ENCODE results near the gene MOB2. TPM values are rescaled to one million over a fixed set of nuclear protein-coding genes. Genes with fewer than 3 reads are reported as not detected.

The MOB2 gene
- 26.2 and 26.6 TPM in 2 replicates for polyA plus RNA-seq (2014; cell fraction: cytosol; rRNA removed)
- 55.1 and 72.1 TPM in 2 replicates for polyA plus RNA-seq (2014; cell fraction: nucleus; rRNA removed)

GRCh38 chr11:1486054-1486825 is at the start of gene MOB2:
Gene MOB2, minus strand, starts transcription at chr11:1486779. Its CDS starts 223 bp downstream, at chr11:1486556.
- no peak for DNase-seq (ENCODE audit: low spot score)

DNA sequence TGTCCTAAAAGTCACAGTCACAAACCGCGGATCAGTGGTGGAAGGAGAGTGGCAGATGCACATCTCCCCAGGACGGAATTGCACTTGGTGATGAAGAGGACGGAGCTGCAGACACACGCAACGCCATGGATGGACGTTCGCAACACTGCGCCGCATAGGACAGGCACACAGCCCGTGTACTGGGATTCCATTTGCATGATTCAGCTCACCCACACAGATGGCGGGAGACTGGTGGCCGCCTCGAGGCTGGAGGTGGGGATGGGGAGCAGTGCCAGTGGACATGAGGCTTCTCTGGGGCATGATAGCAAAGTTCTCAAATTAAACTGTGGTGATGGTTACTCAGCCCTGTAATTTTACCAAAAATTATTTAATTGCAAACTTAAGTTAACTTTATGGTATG is 48.1 kb upstream of the MOB2 start:
- DNase-seq (ENCODE audit: low spot score), result no peak

- DNase-seq (ENCODE audit: low spot score), result no peak
These were observed 47.6 kb upstream of the MOB2 start for GRCh38 chr11:1534171-1534570.

- no peak for DNase-seq (ENCODE audit: low spot score)
These were observed 46.8 kb upstream of the MOB2 start for GRCh38 chr11:1533342-1533725.

- no peak for DNase-seq (ENCODE audit: low spot score)
These were observed 46.2 kb upstream of the MOB2 start for GRCh38 chr11:1532606-1533341.

- DNase-seq (ENCODE audit: low spot score), result no peak
These were observed 45.5 kb upstream of the MOB2 start for GRCh38 chr11:1532014-1532586.

DNA sequence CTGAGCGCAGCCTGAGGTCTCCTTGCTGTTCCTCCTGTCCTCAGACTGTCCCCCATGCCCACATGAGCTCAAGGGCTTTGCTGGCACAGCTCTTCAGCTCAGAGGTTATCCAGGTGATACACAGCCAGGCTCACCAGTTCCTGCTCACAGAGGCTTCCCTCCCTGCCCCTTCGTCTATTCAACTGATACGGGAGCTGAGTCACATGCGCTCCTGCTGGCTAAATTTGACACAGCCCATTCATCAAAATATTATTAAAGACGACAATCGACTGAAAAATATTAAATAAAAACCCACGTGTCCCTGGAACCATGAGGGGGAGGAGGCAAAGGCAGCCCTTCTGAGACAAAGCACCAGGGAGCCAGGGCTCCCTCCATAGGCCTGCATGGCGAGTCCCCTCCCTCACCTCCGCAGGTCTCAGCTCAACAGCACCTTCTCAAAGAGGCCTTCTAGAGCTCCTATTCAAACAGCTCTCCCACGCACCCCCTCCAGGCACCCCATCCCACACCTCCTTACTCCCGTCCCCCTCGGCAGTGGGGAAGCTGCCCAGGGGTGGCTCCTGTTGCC is 45.0 kb upstream of the MOB2 start:
- no peak for DNase-seq (ENCODE audit: low spot score)

- DNase-seq (ENCODE audit: low spot score), result no peak
These were observed 44.3 kb upstream of the MOB2 start for GRCh38 chr11:1530686-1531448.

GRCh38 chr11:1529774-1530173 is 43.2 kb upstream of the MOB2 start:
- DNase-seq (ENCODE audit: low spot score), result no peak

GRCh38 chr11:1529286-1529685 is 42.7 kb upstream of the MOB2 start:
- no peak for DNase-seq (ENCODE audit: low spot score)

GRCh38 chr11:1528710-1529109 is 42.1 kb upstream of the MOB2 start:
- DNase-seq (ENCODE audit: low spot score), result no peak

DNA sequence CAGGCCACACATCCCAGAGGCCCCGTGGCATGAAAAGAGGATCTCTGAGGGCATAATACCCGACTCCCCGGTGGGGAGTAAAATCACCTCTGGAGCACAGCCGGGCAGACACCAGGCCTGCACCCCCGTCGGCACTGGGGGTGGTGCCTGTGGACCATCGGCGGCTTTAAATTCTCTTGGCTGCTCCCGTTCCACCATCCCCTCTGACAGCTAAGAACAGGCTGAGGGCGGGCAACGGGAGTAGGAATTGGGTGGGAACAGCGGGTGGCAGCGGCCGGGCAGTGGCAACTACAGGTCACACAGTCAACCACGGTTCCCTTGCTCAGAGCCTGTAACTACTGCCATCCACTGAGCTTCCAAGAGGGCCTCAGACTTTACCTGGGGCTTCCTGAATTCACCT is 40.2 kb upstream of the MOB2 start:
- no peak for DNase-seq (ENCODE audit: low spot score)

DNA sequence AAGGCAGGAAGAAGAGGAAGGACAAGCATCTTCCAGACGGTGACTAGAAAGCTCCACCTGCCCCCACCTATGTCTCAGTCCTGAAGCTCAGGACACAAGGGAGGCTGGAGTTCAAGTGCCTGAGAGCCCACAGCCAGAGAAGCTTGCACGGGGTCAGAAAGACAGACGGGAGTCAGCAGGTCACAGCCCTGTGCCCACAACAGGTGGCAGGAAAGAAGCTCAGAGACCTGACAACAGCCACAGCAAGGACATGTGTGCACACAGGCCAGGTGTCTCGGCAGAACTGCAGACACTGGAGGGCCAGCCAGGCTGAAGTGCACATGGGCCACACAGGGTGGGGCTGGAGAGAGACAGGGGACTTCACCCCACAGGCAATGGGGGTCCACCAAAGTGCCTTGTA is 37.2 kb upstream of the MOB2 start:
- no peak for DNase-seq (ENCODE audit: low spot score)

GRCh38 chr11:1523077-1523476 is 36.5 kb upstream of the MOB2 start:
- no peak for DNase-seq (ENCODE audit: low spot score)

GRCh38 chr11:1522081-1522424 is 35.5 kb upstream of the MOB2 start:
- DNase-seq (ENCODE audit: low spot score), result no peak

DNA sequence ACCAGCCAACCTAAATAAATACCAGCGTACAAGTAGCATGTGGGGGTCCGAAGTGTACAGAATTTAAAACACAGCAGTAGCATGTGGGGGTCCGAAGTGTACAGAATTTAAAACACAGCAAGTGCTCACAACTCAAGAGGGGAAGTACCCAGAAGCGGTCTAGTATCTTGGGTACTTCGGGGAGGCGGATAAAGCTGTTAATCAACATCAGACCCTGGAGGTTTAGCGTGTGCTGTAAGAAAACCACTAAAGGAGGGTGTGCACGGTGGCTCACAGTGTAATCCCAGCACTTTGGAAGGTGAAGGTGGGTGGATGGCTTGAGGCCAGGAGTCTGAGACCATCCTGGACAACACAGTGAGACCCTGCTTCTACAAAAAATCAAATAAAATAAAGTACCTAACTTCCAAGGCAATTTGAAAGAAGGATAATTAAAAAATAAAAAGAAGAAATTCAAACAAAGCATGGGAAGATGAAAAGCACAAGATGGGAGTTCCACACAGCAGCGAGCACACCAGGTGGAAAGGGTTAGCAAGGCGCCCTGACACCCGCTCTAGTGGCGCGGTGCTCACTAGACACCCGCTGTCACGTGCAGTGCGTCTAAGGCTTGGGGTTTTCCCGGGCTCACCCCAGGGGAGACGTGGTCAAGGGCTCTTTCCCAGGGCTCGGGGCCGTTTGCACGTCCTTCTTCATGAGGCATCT is 35.0 kb upstream of the MOB2 start:
- DNase-seq (ENCODE audit: low spot score), result no peak

DNA sequence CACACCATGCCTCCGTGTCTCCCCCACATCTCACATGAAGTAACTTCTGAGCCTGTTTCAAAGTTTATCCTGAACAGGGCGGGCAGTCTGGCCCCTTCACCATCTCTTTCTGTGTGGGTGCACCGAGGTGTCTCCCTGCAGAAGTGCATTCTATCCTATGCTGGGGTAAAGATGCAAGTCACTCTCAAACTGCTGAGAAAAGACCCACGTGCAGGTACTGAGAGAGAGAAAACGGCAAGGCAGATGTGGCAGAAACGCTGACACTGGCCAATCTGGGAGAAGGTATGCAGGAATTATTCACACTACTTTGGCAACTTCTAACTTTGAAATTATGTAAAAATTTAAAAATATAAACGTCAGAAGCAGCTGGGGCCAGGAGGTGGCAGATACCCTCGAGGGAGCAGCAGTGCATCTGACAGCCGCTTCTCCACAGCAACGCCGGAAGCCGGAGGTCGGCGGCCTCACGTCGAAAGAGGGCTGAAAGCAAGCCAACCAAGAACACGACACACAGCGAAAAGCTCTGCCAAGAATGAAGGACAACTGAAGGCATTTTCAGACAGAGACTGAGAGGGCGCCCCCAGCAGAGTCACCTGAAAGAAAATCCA is 34.2 kb upstream of the MOB2 start:
- no peak for DNase-seq (ENCODE audit: low spot score)

DNA sequence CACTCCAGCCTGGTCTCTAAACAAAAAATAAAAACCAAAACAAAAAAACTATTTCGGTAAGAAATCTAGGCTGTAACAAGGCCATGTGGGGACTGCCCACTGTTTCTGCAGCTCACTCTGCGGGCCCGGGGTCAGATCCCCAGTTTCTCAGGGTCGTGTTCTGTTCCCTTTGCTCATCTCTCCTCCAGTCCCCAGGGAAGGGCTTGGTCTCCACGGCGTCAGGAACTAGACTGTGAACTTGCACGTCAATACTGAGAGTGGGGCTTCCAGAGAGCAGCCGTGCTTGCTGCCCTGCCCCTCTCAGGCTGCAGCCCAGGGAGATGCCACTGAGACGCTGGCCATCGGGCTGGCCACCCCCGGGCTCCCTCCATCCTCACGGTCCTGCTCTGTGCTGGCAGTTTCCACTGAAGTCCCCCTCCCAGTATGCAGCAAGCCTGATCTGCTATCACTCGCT is 33.7 kb upstream of the MOB2 start:
- DNase-seq (ENCODE audit: low spot score), result no peak

GRCh38 chr11:1519028-1520010 is 32.7 kb upstream of the MOB2 start:
- no peak for DNase-seq (ENCODE audit: low spot score)
